ENCODE measurements around the gene CPPED1.

- TF ChIP-seq POLR2AphosphoS5 (IDR thresholded peaks at IDR 0.05; ENCODE audit: low read depth, low read length) (no peak), CTCF (IDR thresholded peaks at IDR 0.05 in 2 of 3, conservative IDR thresholded peaks at IDR 0.05 in 1 of 3; ENCODE audit: borderline replicate concordance in 1 of 3, insufficient read depth in 1 of 3, low read depth in 2 of 3, low read length in 2 of 3) (no peak), ZBTB33 (IDR thresholded peaks at IDR 0.05; ENCODE audit: extremely low read depth, insufficient replicate concordance, low read length) (no peak), ZNF274 (IDR thresholded peaks at IDR 0.05; ENCODE audit: low read depth, low read length) (no peak)
Observed at GRCh38 chr16:12728469-12728868, 75.2 kb downstream of the CPPED1 start.
